Measurements from ENCODE around the gene CCM2L.

CCM2L gene

DNA sequence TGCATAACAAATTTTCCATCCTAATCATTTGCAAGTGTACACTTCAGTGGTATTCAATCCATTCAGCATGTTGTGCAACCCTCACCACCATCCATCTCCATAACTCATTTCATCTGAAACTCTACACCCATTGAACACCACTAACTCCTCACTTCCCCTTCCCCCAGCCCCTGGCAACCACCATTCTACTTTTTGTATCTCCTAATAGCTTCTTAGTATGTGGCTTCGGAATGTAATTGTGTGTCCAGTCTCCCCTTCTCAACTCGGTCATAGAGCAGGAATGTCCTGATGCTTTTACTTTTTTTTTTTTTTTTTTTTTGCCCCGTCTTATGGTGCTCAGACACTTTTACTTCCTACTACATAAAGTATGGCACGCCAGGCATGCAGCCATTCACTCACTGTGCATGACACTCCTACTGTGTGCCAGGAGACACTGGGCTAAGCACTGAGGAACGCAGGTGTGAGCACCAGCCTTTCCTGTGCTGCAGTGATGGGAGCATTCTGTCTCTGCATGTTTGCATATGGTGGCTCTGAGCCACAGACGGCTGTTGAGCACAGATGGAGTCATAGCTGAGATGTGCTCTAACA is 57.1 kb downstream of the CCM2L start:
- ChIA-PET POLR2A (interaction anchor here (0.6 kb wide), 1 partner anchor 632 kb away, joined by 4 read pairs; no protein-coding TSS in a partner anchor), CTCF (interaction anchor here (10.8 kb wide), 1 partner anchor 35 kb away, joined by 70 read pairs; no protein-coding TSS in a partner anchor)
- Histone ChIP-seq H3K4me1 (ENCODE audit: control extremely low read depth in 1 of 4, control insufficient read depth in 4 of 4, insufficient read depth in 4 of 4, low read length in 3 of 4) (peaks cover 10 to 67% (median 17%) of the 10 kb centered on the region in 4 experiments), H3K4me3 (ENCODE audit: control insufficient read depth in 1 of 7, extremely low read depth in 1 of 7, insufficient read depth in 4 of 7, low read depth in 2 of 7, low read length in 6 of 7) (no peak overlapping the region), H3K27me3 (replicated peaks in 2 of 5; ENCODE audit: control insufficient read depth in 4 of 5, insufficient read depth in 5 of 5, low read length in 4 of 5) (no peaks in the 10 kb centered on the region), H3K27ac (ENCODE audit: insufficient read depth in 1 of 2, low read depth in 1 of 2, low read length in 2 of 2, poor library complexity in 1 of 2, severe bottlenecking in 2 of 2) (no peak overlapping the region), H3K9me3 (ENCODE audit: control extremely low read depth in 1 of 5, control insufficient read depth in 4 of 5, insufficient read depth in 2 of 5, low read depth in 1 of 5, low read length in 4 of 5) (no peaks in the 10 kb centered on the region), H3K36me3 (ENCODE audit: control insufficient read depth in 4 of 4, insufficient read depth in 4 of 4, low read length in 3 of 4) (peaks cover 0 to 37% (median 5%) of the 10 kb centered on the region in 4 experiments)
- 100% methylated on average over 2 of the region's 6 CpGs for WGBS (ENCODE audit: insufficient coverage)
- peak in 1 of 3 donors; percentile 12 for DNase-seq

DNA sequence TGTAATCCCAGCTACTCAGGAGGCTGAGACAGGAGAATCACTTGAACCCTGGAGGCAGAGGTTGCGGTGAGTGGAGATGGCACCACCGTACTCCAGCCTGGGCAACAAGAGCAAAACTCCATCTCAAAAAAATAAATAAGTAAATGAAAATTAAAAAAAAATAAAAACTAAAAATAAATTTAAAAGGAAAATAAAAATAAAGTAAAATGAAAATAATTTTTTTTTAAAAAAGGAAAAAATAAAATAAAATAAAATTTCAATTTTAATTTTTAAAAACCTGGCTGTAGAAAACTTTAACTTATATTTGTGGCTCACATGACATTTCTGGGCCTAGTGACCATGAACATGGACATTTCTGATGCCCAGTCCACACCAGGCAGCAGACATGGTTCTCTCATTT is 57.9 kb downstream of the CCM2L start:
- Histone ChIP-seq H3K27ac (ENCODE audit: insufficient read depth in 1 of 2, low read depth in 1 of 2, low read length in 2 of 2, poor library complexity in 1 of 2, severe bottlenecking in 2 of 2) (no peak overlapping the region), H3K36me3 (ENCODE audit: control insufficient read depth in 4 of 4, insufficient read depth in 4 of 4, low read length in 3 of 4) (peaks cover 0 to 44% (median 5%) of the 10 kb centered on the region in 4 experiments)

DNA sequence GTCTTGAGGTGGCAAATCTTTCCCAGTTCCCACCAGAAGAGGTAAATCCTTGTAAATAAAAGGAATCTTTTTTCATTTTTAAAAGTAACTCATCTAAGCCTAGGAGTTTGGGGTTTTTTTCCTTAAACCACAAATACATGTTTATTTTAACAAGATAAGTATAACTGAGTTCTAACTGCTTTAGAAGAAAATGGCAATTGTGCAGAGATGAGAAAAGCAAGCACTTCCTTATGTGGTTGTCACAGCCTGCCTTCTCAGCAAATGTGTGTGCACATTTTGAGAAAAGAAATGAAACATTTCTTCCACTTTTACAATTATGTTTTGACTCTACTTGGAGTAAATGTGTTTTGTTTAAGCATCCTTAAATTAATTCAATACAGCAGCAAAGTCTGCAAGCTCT is 59.5 kb downstream of the CCM2L start:
- H3K27ac ChIP-seq (ENCODE audit: insufficient read depth in 1 of 2, low read depth in 1 of 2, low read length in 2 of 2, poor library complexity in 1 of 2, severe bottlenecking in 2 of 2) = no peak overlapping the region
- H3K4me1 ChIP-seq (ENCODE audit: control extremely low read depth in 1 of 4, control insufficient read depth in 4 of 4, insufficient read depth in 4 of 4, low read length in 3 of 4) = peaks cover 0 to 45% (median 8%) of the 10 kb centered on the region in 4 experiments
- ChIA-PET POLR2A (no interaction called here), CTCF (no interaction called here)
- H3K9me3 ChIP-seq (ENCODE audit: control extremely low read depth in 1 of 5, control insufficient read depth in 4 of 5, insufficient read depth in 2 of 5, low read depth in 1 of 5, low read length in 4 of 5) = no peaks in the 10 kb centered on the region
- H3K36me3 ChIP-seq (ENCODE audit: control insufficient read depth in 4 of 4, insufficient read depth in 4 of 4, low read length in 3 of 4) = peaks cover 0 to 54% (median 6%) of the 10 kb centered on the region in 4 experiments
- H3K4me3 ChIP-seq (ENCODE audit: control insufficient read depth in 1 of 7, extremely low read depth in 1 of 7, insufficient read depth in 4 of 7, low read depth in 2 of 7, low read length in 6 of 7) = no peak overlapping the region
- DNase-seq = no peak
- H3K27me3 ChIP-seq (replicated peaks in 2 of 5; ENCODE audit: control insufficient read depth in 4 of 5, insufficient read depth in 5 of 5, low read length in 4 of 5) = no peaks in the 10 kb centered on the region

More for the DNA sequence above, 57.9 kb downstream of the CCM2L start:
- Histone ChIP-seq H3K9me3 (ENCODE audit: control extremely low read depth in 1 of 5, control insufficient read depth in 4 of 5, insufficient read depth in 2 of 5, low read depth in 1 of 5, low read length in 4 of 5) (no peaks in the 10 kb centered on the region), H3K27me3 (replicated peaks in 2 of 5; ENCODE audit: control insufficient read depth in 4 of 5, insufficient read depth in 5 of 5, low read length in 4 of 5) (no peaks in the 10 kb centered on the region), H3K4me1 (ENCODE audit: control extremely low read depth in 1 of 4, control insufficient read depth in 4 of 4, insufficient read depth in 4 of 4, low read length in 3 of 4) (peaks cover 3 to 59% (median 13%) of the 10 kb centered on the region in 4 experiments), H3K4me3 (ENCODE audit: control insufficient read depth in 1 of 7, extremely low read depth in 1 of 7, insufficient read depth in 4 of 7, low read depth in 2 of 7, low read length in 6 of 7) (no peak overlapping the region)
- POLR2A ChIA-PET = no interaction called here
- no CpG with 5 or more reads among the region's 2 CpGs for WGBS (ENCODE audit: insufficient coverage)
- no peak for DNase-seq
- CTCF ChIA-PET = interaction anchor here (0.9 to 1.0 kb wide), 2 partner anchors 23 to 32 kb away, joined by 3 to 4 read pairs; no protein-coding TSS in a partner anchor

- no peak overlapping the region for H3K4me3 ChIP-seq (ENCODE audit: control insufficient read depth in 1 of 7, extremely low read depth in 1 of 7, insufficient read depth in 4 of 7, low read depth in 2 of 7, low read length in 6 of 7)
- H3K9me3 ChIP-seq (ENCODE audit: control extremely low read depth in 1 of 5, control insufficient read depth in 4 of 5, insufficient read depth in 2 of 5, low read depth in 1 of 5, low read length in 4 of 5) = no peaks in the 10 kb centered on the region
- DNase-seq = no peak
- H3K27me3 ChIP-seq (replicated peaks in 2 of 5; ENCODE audit: control insufficient read depth in 4 of 5, insufficient read depth in 5 of 5, low read length in 4 of 5) = no peaks in the 10 kb centered on the region
- ChIA-PET CTCF (no interaction called here), POLR2A (no interaction called here)
- H3K27ac ChIP-seq (ENCODE audit: insufficient read depth in 1 of 2, low read depth in 1 of 2, low read length in 2 of 2, poor library complexity in 1 of 2, severe bottlenecking in 2 of 2) = no peak overlapping the region
- peaks cover 0 to 42% (median 6%) of the 10 kb centered on the region in 4 experiments for H3K4me1 ChIP-seq (ENCODE audit: control extremely low read depth in 1 of 4, control insufficient read depth in 4 of 4, insufficient read depth in 4 of 4, low read length in 3 of 4)
- peaks cover 0 to 54% (median 8%) of the 10 kb centered on the region in 4 experiments for H3K36me3 ChIP-seq (ENCODE audit: control insufficient read depth in 4 of 4, insufficient read depth in 4 of 4, low read length in 3 of 4)
- WGBS (ENCODE audit: insufficient coverage) = 100% methylated on average over 1 of the region's 1 CpG
Measured at GRCh38 chr20:32070282-32070681, 60.0 kb downstream of the CCM2L start.

DNA sequence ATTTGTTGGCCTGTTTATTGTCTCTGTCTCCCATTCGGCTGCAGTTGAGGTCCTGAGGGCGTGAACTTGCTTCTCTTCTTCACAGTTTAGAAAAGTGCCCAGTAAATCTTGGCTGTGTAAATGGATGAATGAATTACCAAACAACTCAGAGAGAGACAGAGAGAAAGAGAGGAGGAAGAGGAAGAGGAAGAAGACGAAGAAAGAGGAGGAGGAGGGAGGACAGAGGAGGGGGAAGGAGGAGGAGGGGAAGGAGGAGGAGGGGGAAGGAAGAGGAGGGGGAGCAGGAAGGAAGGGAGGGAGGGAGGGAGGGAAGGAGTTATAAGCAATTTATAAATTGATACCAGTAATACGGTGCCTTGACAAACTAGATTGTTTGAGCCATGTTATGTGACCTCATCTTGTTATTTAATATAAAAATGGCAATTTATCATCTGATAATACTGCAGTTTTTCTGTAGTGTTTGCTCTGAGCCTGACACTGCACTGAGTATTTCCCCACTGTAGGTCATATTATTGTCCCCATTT is 60.5 kb downstream of the CCM2L start:
- Histone ChIP-seq H3K4me1 (ENCODE audit: control extremely low read depth in 1 of 4, control insufficient read depth in 4 of 4, insufficient read depth in 4 of 4, low read length in 3 of 4) (peaks cover 0 to 39% (median 5%) of the 10 kb centered on the region in 4 experiments), H3K9me3 (ENCODE audit: control extremely low read depth in 1 of 5, control insufficient read depth in 4 of 5, insufficient read depth in 2 of 5, low read depth in 1 of 5, low read length in 4 of 5) (no peaks in the 10 kb centered on the region), H3K27me3 (replicated peaks in 2 of 5; ENCODE audit: control insufficient read depth in 4 of 5, insufficient read depth in 5 of 5, low read length in 4 of 5) (no peaks in the 10 kb centered on the region), H3K27ac (ENCODE audit: insufficient read depth in 1 of 2, low read depth in 1 of 2, low read length in 2 of 2, poor library complexity in 1 of 2, severe bottlenecking in 2 of 2) (no peak overlapping the region), H3K36me3 (ENCODE audit: control insufficient read depth in 4 of 4, insufficient read depth in 4 of 4, low read length in 3 of 4) (peaks cover 0 to 55% (median 9%) of the 10 kb centered on the region in 4 experiments), H3K4me3 (ENCODE audit: control insufficient read depth in 1 of 7, extremely low read depth in 1 of 7, insufficient read depth in 4 of 7, low read depth in 2 of 7, low read length in 6 of 7) (no peak overlapping the region)
- CTCF ChIA-PET = interaction anchor here (1.0 kb wide), 1 partner anchor 19 kb away, joined by 4 read pairs; no protein-coding TSS in a partner anchor
- 73% methylated on average over 2 of the region's 4 CpGs for WGBS (ENCODE audit: insufficient coverage)
- POLR2A ChIA-PET = no interaction called here
- DNase-seq = no peak

DNA sequence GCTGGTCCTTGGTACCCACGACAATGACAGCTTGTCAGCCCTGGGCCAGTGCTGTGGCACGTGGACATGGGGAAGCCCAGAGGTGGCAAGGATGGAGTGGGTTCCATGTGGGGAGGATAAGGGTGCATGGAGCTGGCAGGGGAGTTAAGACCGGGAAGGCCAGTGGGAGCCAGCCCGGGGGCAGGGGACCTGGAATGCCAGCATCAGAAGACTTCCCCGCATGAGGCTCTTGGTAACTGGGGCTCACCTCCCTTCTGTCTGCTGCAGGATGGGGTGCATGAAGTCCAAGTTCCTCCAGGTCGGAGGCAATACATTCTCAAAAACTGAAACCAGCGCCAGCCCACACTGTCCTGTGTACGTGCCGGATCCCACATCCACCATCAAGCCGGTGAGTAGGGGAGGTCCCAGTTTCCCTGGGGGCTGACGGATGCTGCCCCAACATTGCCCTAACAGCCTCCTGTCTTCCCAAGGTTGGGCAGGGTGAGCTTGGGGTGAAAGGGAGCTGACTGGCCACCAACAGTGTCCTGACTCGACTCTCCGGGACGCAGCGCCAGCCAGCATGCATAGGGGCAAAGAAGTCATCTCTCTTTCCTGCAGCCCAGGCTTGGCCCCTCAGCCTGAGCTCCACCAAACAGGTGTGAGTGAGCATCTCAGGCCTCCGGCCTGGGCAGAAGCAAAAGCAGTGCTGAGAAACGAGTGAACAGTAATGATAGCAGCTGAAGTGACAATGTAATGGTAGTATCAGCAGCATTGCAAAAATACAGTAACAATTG is 61.3 kb downstream of the CCM2L start:
- DNase-seq = no peak
- H3K4me3 ChIP-seq (ENCODE audit: control insufficient read depth in 1 of 7, extremely low read depth in 1 of 7, insufficient read depth in 4 of 7, low read depth in 2 of 7, low read length in 6 of 7) = no peak overlapping the region
- ChIA-PET POLR2A (interaction anchor here (0.6 kb wide), 2 partner anchors 235 to 324 kb away, joined by 3 read pairs; no protein-coding TSS in a partner anchor), CTCF (interaction anchor here (1.0 to 2.7 kb wide), 5 partner anchors 10 to 36 kb away, joined by 3 to 10 read pairs (median 8); no protein-coding TSS in a partner anchor)
- H3K27me3 ChIP-seq (replicated peaks in 2 of 5; ENCODE audit: control insufficient read depth in 4 of 5, insufficient read depth in 5 of 5, low read length in 4 of 5) = no peaks in the 10 kb centered on the region
- peaks cover 0 to 57% (median 10%) of the 10 kb centered on the region in 4 experiments for H3K36me3 ChIP-seq (ENCODE audit: control insufficient read depth in 4 of 4, insufficient read depth in 4 of 4, low read length in 3 of 4)
- WGBS (ENCODE audit: insufficient coverage) = 98% methylated on average over 14 of the region's 17 CpGs
- no peaks in the 10 kb centered on the region for H3K9me3 ChIP-seq (ENCODE audit: control extremely low read depth in 1 of 5, control insufficient read depth in 4 of 5, insufficient read depth in 2 of 5, low read depth in 1 of 5, low read length in 4 of 5)
- no peak overlapping the region for H3K27ac ChIP-seq (ENCODE audit: insufficient read depth in 1 of 2, low read depth in 1 of 2, low read length in 2 of 2, poor library complexity in 1 of 2, severe bottlenecking in 2 of 2)
- H3K4me1 ChIP-seq (ENCODE audit: control extremely low read depth in 1 of 4, control insufficient read depth in 4 of 4, insufficient read depth in 4 of 4, low read length in 3 of 4) = peaks cover under 1 to 37% (median 6%) of the 10 kb centered on the region in 4 experiments

Measured in common myeloid progenitor, CD34-positive (primary cell).